ENCODE measurements around the gene DNAJB8. TPM values are rescaled to one million over a fixed set of nuclear protein-coding genes. Genes with fewer than 3 reads are reported as not detected.

Gene DNAJB8
- total RNA-seq, 4 donors from 2014 or later = not detected

GRCh38 chr3:128452678-128453275, 13.9 kb downstream of the DNAJB8 start:
- no peak for TF ChIP-seq CTCF (IDR thresholded peaks at IDR 0.05; ENCODE audit: low read depth)

- no peak for TF ChIP-seq CTCF (IDR thresholded peaks at IDR 0.05; ENCODE audit: low read depth)
These were observed 14.6 kb downstream of the DNAJB8 start for GRCh38 chr3:128452120-128452519.

GRCh38 chr3:128449111-128449638, 17.5 kb downstream of the DNAJB8 start:
- no peak for TF ChIP-seq CTCF (IDR thresholded peaks at IDR 0.05; ENCODE audit: low read depth)

GRCh38 chr3:128448491-128448890, 18.2 kb downstream of the DNAJB8 start:
- TF ChIP-seq CTCF (IDR thresholded peaks at IDR 0.05; ENCODE audit: low read depth) = no peak

- no peak for TF ChIP-seq CTCF (IDR thresholded peaks at IDR 0.05; ENCODE audit: low read depth)
These were observed 19.1 kb downstream of the DNAJB8 start for GRCh38 chr3:128447561-128448013.

- no peak for TF ChIP-seq CTCF (IDR thresholded peaks at IDR 0.05; ENCODE audit: low read depth)
These were observed 19.9 kb downstream of the DNAJB8 start for GRCh38 chr3:128446821-128447220.

GRCh38 chr3:128445357-128445756, 21.3 kb downstream of the DNAJB8 start:
- TF ChIP-seq CTCF (IDR thresholded peaks at IDR 0.05; ENCODE audit: low read depth) = no peak

Data from subcutaneous adipose tissue (tissue), 4 donors.